Gastrocnemius medialis (tissue), 4 donors: ENCODE results near the gene PRELID3B. TPM values are rescaled to one million over a fixed set of nuclear protein-coding genes. Genes with fewer than 3 reads are reported as not detected.
"Not testable (repeated sequence)": the region's sequence is repeated elsewhere in the genome, so short reads cannot be mapped to it uniquely, and the experiment has no call there.

ENCODE experiments used
- ATAC-seq, 2 donors: fragments of 150-250 bp; one replicate each; pipeline ENCODE4 v1.9.1; 2016
- DNase-seq, 2 donors: peaks; one replicate each; pipeline ENCODE4 v3.0.0-alpha.2; 2019
- H3K27ac ChIP-seq, 4 donors: fragments of 200-600 bp; sonication (generic); 1 replicate in 1 of 4; 2 replicates in 3 of 4; pipeline ENCODE4 v1.5.1; 2016 to 2018; ENCODE audit warnings: mild to moderate bottlenecking in 2 of 4, moderate library complexity in 1 of 4
- H3K27me3 ChIP-seq, 3 donors: fragments of 200-600 bp; sonication (generic) in 2 of 3; 1 replicate in 1 of 3; 2 replicates in 2 of 3; pipeline versions ENCODE4 v1.5.1 to v1.6.0; 2016 to 2019; ENCODE audit warnings: mild to moderate bottlenecking in 1 of 3, moderate library complexity in 1 of 3
- H3K36me3 ChIP-seq, 2 donors: fragments of 200-600 bp; sonication (generic) in 1 of 2; one replicate each; pipeline ENCODE4 v1.5.1; 2017 to 2018
- H3K4me1 ChIP-seq, 2 donors: fragments of 200-600 bp; sonication (generic) in 1 of 2; one replicate each; pipeline ENCODE4 v1.5.1; 2016 to 2017; ENCODE audit warnings: mild to moderate bottlenecking in 2 of 2
- H3K4me3 ChIP-seq, 4 donors: fragments of 200-600 bp; sonication (generic) in 3 of 4; 1 replicate in 1 of 4; 2 replicates in 3 of 4; pipeline ENCODE4 v1.5.1; 2016 to 2019; ENCODE audit warnings: mild to moderate bottlenecking in 2 of 4
- H3K9me3 ChIP-seq, 3 donors: fragments of 200-600 bp; sonication (generic) in 2 of 3; 1 replicate in 1 of 3; 2 replicates in 2 of 3; pipeline ENCODE4 v1.5.1; 2016 to 2019
- CTCF ChIP-seq, 5 experiments: fragments of 450-650 bp in 3 of 5; fragments of 200-600 bp in 2 of 5; sonication (generic) in 2 of 5; IDR thresholded peaks in 4 of 5; conservative IDR thresholded peaks in 1 of 5; 1 replicate in 4 of 5; 2 replicates in 1 of 5; pipeline ENCODE4 v1.5.1; 2016 to 2019; ENCODE audit warnings: antibody characterized with exemption in 5 of 5, mild to moderate bottlenecking in 3 of 5, moderate library complexity in 3 of 5
- POLR2A ChIP-seq, 2 donors: fragments of 450-650 bp; IDR thresholded peaks; one replicate each; pipeline ENCODE4 v1.6.1; 2017; ENCODE audit warnings: antibody characterized with exemption in 2 of 2, mild to moderate bottlenecking in 2 of 2, moderate library complexity in 2 of 2
- in situ Hi-C, 4 donors: fragments of 200-750 bp; cut with MboI; loops; one replicate each; pipeline versions ENCODE4 v1.15.0 to v1.8.0; 2017; ENCODE audit warnings: low sequenced_read_pairs in 4 of 4
- intact Hi-C: fragments of 100-400 bp; cut with DNase I; formaldehyde crosslinking; loops from one replicate; pipeline ENCODE4 v1.15.1; 2023; ENCODE audit warnings: low total_unique reads
- total RNA-seq, 4 donors: library from RNA; depleted of rRNA; stranded (reverse); fragments of >200 nt; gene quantifications; one replicate each; pipeline versions ENCODE4 v1.1.0 to v1.2.3, GENCODE V29; 2016

Gene PRELID3B
- total RNA-seq, 4 donors from 2014 or later: 31.6 to 41.3 (median 35.1) TPM

- no peak overlapping the region for H3K27ac ChIP-seq
- in situ Hi-C loops (no loop called here), intact Hi-C loops (no loop called here)
- ATAC-seq (no peak), DNase-seq (no peak)
- H3K4me3 ChIP-seq: no peak overlapping the region
- H3K9me3 ChIP-seq: no peaks in the 10 kb centered on the region
- no peaks in the 10 kb centered on the region for H3K36me3 ChIP-seq
- H3K27me3 ChIP-seq: no peaks in the 10 kb centered on the region
- no peaks in the 10 kb centered on the region for H3K4me1 ChIP-seq
- no peak for TF ChIP-seq POLR2A (IDR thresholded peaks at IDR 0.05)
- TF ChIP-seq CTCF (IDR thresholded peaks at IDR 0.05 in 4 of 5, conservative IDR thresholded peaks at IDR 0.05 in 1 of 5): no peak
Observed at GRCh38 chr20:59014680-59015389, 27.8 kb downstream of the PRELID3B start.

GRCh38 chr20:59013959-59014608 is 28.5 kb downstream of the PRELID3B start:
- TF ChIP-seq POLR2A (IDR thresholded peaks at IDR 0.05): no peak
- no peak for TF ChIP-seq CTCF (IDR thresholded peaks at IDR 0.05 in 4 of 5, conservative IDR thresholded peaks at IDR 0.05 in 1 of 5)
- ATAC-seq (no peak), DNase-seq (no peak)
- in situ Hi-C loops: no loop called here
- Histone ChIP-seq H3K9me3 (no peaks in the 10 kb centered on the region), H3K27ac (no peak overlapping the region), H3K4me3 (no peak overlapping the region), H3K36me3 (no peaks in the 10 kb centered on the region), H3K27me3 (no peaks in the 10 kb centered on the region), H3K4me1 (no peaks in the 10 kb centered on the region)
- intact Hi-C loops: no loop called here

- no peaks in the 10 kb centered on the region for H3K36me3 ChIP-seq
- no peaks in the 10 kb centered on the region for H3K4me1 ChIP-seq
- DNase-seq: no peak
- H3K27ac ChIP-seq: no peak overlapping the region
- no peak overlapping the region for H3K4me3 ChIP-seq
- no peaks in the 10 kb centered on the region for H3K9me3 ChIP-seq
- intact Hi-C loops (no loop called here), in situ Hi-C loops (no loop called here)
- ATAC-seq: no peak
- no peaks in the 10 kb centered on the region for H3K27me3 ChIP-seq
- TF ChIP-seq POLR2A (IDR thresholded peaks at IDR 0.05): no peak
- no peak for TF ChIP-seq CTCF (IDR thresholded peaks at IDR 0.05 in 4 of 5, conservative IDR thresholded peaks at IDR 0.05 in 1 of 5)
Observed at GRCh38 chr20:59013031-59013951, 29.3 kb downstream of the PRELID3B start.

GRCh38 chr20:59011874-59012157 is 30.8 kb downstream of the PRELID3B start:
- intact Hi-C loops: not testable (repeated sequence)

More at GRCh38 chr20:59011874-59012157, 30.8 kb downstream of the PRELID3B start:
- H3K36me3 ChIP-seq, ATAC-seq, H3K27ac ChIP-seq, DNase-seq, in situ Hi-C loops, H3K9me3 ChIP-seq, H3K4me3 ChIP-seq, H3K4me1 ChIP-seq, H3K27me3 ChIP-seq: not testable (repeated sequence)
